Epithelial cell of esophagus (primary cell): Measurements from ENCODE around the gene UBL5.
"Not testable (repeated sequence)": the region's sequence is repeated elsewhere in the genome, so short reads cannot be mapped to it uniquely, and the experiment has no call there.

Experiments
- DNase-seq: peaks from one replicate; pipeline ENCODE4 v3.0.0; 2010; ENCODE audit warnings: low read depth
- H3K4me3 ChIP-seq: 2 replicates; pipeline ENCODE4 v1.5.1; 2011; ENCODE audit warnings: mild to moderate bottlenecking, low read length, control low read depth
- CTCF ChIP-seq: IDR thresholded peaks from 2 replicates; pipeline ENCODE4 v1.5.1; 2011; ENCODE audit warnings: low read depth, mild to moderate bottlenecking, low read length, control low read depth, inconsistent platforms; ENCODE audit not compliant: insufficient read depth; ENCODE audit errors: missing control alignments

The UBL5 gene

GRCh38 chr19:9789066-9789465, 38.7 kb upstream of the UBL5 start:
- TF ChIP-seq CTCF: no peak
- DNase-seq: no peak
- H3K4me3 ChIP-seq: no peak overlapping the region

GRCh38 chr19:9789579-9789978, 38.1 kb upstream of the UBL5 start:
- H3K4me3 ChIP-seq, DNase-seq: not testable (repeated sequence)

- not testable (repeated sequence) for DNase-seq
- H3K4me3 ChIP-seq: peak overlapping the region; percentile 37
Measured at GRCh38 chr19:9791073-9791367, 36.7 kb upstream of the UBL5 start.

GRCh38 chr19:9791552-9792205, 36.0 kb upstream of the UBL5 start:
- H3K4me3 ChIP-seq: peak overlapping the region; percentile 72
- DNase-seq: peak; percentile 99
- no peak for TF ChIP-seq CTCF

- no peak for TF ChIP-seq CTCF
- H3K4me3 ChIP-seq: peak overlapping the region; percentile 72
- DNase-seq: peak; percentile 98
Measured at GRCh38 chr19:9792206-9793070, 35.3 kb upstream of the UBL5 start.

GRCh38 chr19:9793071-9793591, 34.6 kb upstream of the UBL5 start:
- TF ChIP-seq CTCF: no peak
- H3K4me3 ChIP-seq: peak overlapping the region; percentile 72
- DNase-seq: peak; percentile 42

- peak; percentile 90 for TF ChIP-seq CTCF
- DNase-seq: peak; percentile 94
- H3K4me3 ChIP-seq: no peak overlapping the region
Measured at GRCh38 chr19:9796113-9796773, 31.5 kb upstream of the UBL5 start.

- DNase-seq: peak; percentile 88
Measured at GRCh38 chr19:9797871-9798270, 29.8 kb upstream of the UBL5 start.

More at GRCh38 chr19:9797871-9798270, 29.8 kb upstream of the UBL5 start:
- no peak overlapping the region for H3K4me3 ChIP-seq
- no peak for TF ChIP-seq CTCF
